ENCODE results near the gene POLR1A.

POLR1A gene

DNA sequence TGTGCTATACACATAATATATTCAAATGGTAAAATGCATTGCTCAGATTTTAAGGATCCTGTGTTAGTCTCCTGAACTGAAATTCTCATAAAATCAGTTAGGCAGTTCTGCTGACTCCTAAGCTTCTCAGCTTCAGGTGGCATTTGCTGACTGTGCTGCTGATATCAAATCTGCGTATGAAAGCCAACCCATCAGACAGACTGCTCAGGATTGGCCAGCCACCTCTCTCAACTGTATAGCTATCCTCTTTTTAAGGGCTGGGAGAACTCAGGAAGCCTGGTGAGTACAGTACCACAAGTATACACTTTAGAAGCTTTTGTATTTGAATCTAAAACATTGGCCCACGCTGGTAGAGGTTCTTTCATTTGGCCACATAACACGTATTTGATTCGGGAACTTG, 29.0 kb upstream of the POLR1A start:
- H3K36me3 ChIP-seq (replicated peaks; ENCODE audit: low read depth, low read length), result peaks cover 93% of the 10 kb centered on the region
- H3K79me2 ChIP-seq (ENCODE audit: low read length), result no peaks in the 10 kb centered on the region
- no peaks in the 10 kb centered on the region for H4K20me1 ChIP-seq (ENCODE audit: insufficient read depth, low read length)
- TF ChIP-seq EZH2phosphoT487 (IDR thresholded peaks at IDR 0.05; ENCODE audit: low read depth), result no peak
- TF ChIP-seq, protein P1, sequence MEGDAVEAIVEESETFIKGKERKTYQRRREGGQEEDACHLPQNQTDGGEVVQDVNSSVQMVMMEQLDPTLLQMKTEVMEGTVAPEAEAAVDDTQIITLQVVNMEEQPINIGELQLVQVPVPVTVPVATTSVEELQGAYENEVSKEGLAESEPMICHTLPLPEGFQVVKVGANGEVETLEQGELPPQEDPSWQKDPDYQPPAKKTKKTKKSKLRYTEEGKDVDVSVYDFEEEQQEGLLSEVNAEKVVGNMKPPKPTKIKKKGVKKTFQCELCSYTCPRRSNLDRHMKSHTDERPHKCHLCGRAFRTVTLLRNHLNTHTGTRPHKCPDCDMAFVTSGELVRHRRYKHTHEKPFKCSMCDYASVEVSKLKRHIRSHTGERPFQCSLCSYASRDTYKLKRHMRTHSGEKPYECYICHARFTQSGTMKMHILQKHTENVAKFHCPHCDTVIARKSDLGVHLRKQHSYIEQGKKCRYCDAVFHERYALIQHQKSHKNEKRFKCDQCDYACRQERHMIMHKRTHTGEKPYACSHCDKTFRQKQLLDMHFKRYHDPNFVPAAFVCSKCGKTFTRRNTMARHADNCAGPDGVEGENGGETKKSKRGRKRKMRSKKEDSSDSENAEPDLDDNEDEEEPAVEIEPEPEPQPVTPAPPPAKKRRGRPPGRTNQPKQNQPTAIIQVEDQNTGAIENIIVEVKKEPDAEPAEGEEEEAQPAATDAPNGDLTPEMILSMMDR (IDR thresholded peaks at IDR 0.05; ENCODE audit: low read depth, low read length), result no peak
- H3K27ac ChIP-seq (ENCODE audit: low read length), result no peak overlapping the region
- no peaks in the 10 kb centered on the region for H3K9me3 ChIP-seq (ENCODE audit: insufficient read depth, low read length)
- H3K9ac ChIP-seq (ENCODE audit: low read length), result no peak overlapping the region
- H3K27me3 ChIP-seq (ENCODE audit: low read depth, low read length), result no peaks in the 10 kb centered on the region
- H3K4me1 ChIP-seq (ENCODE audit: low read length), result peaks cover 6% of the 10 kb centered on the region
- H3K4me3 ChIP-seq (ENCODE audit: low read length), result no peak overlapping the region
- no peak overlapping the region for H3K4me2 ChIP-seq (ENCODE audit: low read length)
- no peak overlapping the region for H2AFZ ChIP-seq (ENCODE audit: low read depth, low read length)

DNA sequence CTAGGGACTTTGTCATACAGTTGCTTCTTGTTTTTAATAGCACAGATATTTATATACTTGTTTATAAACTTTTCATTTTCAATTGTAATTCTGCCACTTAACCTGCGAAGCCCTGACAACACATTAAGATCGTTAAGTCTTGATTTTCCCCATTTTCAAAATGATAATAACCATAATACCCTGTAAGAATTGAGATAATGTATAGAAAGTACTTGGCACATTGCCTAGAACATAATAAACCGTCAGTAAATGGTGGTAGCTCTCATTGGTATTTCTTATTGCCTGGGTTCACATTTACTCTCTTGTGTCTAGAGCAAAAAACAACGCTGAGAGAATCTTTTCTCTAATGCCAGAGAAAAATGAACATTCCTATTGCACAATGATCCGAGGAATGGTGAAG, 19.0 kb upstream of the POLR1A start:
- Histone ChIP-seq H3K4me1 (ENCODE audit: low read length) (peaks cover 9% of the 10 kb centered on the region), H4K20me1 (ENCODE audit: insufficient read depth, low read length) (peaks cover 3% of the 10 kb centered on the region; the same call in 1 of the 2 replicates), H3K9ac (ENCODE audit: low read length) (no peak overlapping the region), H2AFZ (ENCODE audit: low read depth, low read length) (no peak overlapping the region), H3K4me3 (ENCODE audit: low read length) (no peak overlapping the region), H3K27ac (ENCODE audit: low read length) (no peak overlapping the region), H3K27me3 (ENCODE audit: low read depth, low read length) (no peaks in the 10 kb centered on the region), H3K4me2 (ENCODE audit: low read length) (no peak overlapping the region), H3K79me2 (ENCODE audit: low read length) (0 out of 2 replicates have a peak, but pooled peaks cover 3% of the 10 kb centered on the region), H3K36me3 (replicated peaks; ENCODE audit: low read depth, low read length) (peaks cover 77% of the 10 kb centered on the region), H3K9me3 (ENCODE audit: insufficient read depth, low read length) (no peaks in the 10 kb centered on the region)
- TF ChIP-seq, protein P1 (IDR thresholded peaks at IDR 0.05; ENCODE audit: low read depth, low read length), result no peak
- no peak for TF ChIP-seq EZH2phosphoT487 (IDR thresholded peaks at IDR 0.05; ENCODE audit: low read depth)

DNA sequence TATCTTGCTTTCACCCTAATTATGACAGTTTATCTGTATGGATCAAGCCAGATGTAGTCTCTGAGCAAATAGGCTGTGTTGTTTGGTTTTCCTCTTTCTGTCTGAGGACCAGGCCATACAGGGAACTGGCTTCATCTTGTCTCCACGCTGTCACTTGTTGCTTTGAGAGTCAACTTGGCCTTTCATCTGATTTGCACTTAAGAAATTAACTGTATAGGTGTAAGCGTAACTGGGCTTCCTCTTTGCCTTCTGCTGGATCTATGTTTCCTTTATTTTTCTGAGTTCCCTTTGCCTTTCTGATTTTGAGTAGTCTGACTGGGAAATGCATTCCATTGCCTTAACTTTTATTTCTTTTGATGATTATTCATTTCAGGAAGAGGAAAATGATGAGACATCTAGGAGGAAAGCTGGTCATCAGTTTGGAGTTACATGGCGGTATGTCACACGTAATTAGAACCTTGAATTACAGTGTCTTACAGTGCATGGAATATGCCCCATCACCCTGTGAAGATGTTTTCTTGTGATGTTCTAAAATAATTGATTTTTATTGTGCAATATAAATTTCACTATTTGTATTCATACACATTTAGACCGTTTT, 17.7 kb upstream of the POLR1A start:
- H3K27me3 ChIP-seq (ENCODE audit: low read depth, low read length), result no peaks in the 10 kb centered on the region
- 0 out of 2 replicates have a peak, but pooled peaks cover under 1% of the 10 kb centered on the region for H3K79me2 ChIP-seq (ENCODE audit: low read length)
- no peaks in the 10 kb centered on the region for H3K4me1 ChIP-seq (ENCODE audit: low read length)
- no peak overlapping the region for H2AFZ ChIP-seq (ENCODE audit: low read depth, low read length)
- no peaks in the 10 kb centered on the region for H3K9me3 ChIP-seq (ENCODE audit: insufficient read depth, low read length)
- no peak overlapping the region for H3K27ac ChIP-seq (ENCODE audit: low read length)
- H3K4me2 ChIP-seq (ENCODE audit: low read length), result no peak overlapping the region
- H3K36me3 ChIP-seq (replicated peaks; ENCODE audit: low read depth, low read length), result peaks cover 78% of the 10 kb centered on the region
- no peak overlapping the region for H3K4me3 ChIP-seq (ENCODE audit: low read length)
- no peaks in the 10 kb centered on the region for H4K20me1 ChIP-seq (ENCODE audit: insufficient read depth, low read length)
- H3K9ac ChIP-seq (ENCODE audit: low read length), result no peak overlapping the region
- TF ChIP-seq, protein P1 (IDR thresholded peaks at IDR 0.05; ENCODE audit: low read depth, low read length), result no peak
- no peak for TF ChIP-seq EZH2phosphoT487 (IDR thresholded peaks at IDR 0.05; ENCODE audit: low read depth)

DNA sequence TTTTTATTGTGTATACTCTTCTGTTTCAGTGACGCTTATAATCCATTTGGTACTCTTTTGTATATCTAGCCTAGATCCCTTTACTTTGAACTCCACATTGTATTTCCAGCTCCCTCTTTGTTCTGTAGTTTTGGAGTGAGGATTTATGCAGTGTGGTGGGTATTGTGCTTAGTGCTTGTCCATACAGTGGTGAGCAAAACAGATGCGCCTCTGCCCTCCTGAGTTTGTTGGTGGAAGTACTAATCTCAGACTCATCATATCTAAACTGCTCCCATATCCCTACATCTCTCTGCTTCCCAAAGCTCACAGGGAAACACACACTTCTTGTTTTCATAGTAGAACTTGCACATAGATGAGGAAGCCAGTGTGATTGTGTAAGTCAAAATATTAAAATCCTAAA, 12.4 kb upstream of the POLR1A start:
- Histone ChIP-seq H3K9ac (ENCODE audit: low read length) (no peak overlapping the region), H2AFZ (ENCODE audit: low read depth, low read length) (no peak overlapping the region), H3K27ac (ENCODE audit: low read length) (no peak overlapping the region), H3K27me3 (ENCODE audit: low read depth, low read length) (no peaks in the 10 kb centered on the region), H3K4me3 (ENCODE audit: low read length) (no peak overlapping the region), H3K4me1 (ENCODE audit: low read length) (no peaks in the 10 kb centered on the region), H3K79me2 (ENCODE audit: low read length) (peaks cover 31% of the 10 kb centered on the region), H3K36me3 (replicated peaks; ENCODE audit: low read depth, low read length) (peaks cover 81% of the 10 kb centered on the region), H4K20me1 (ENCODE audit: insufficient read depth, low read length) (no peaks in the 10 kb centered on the region), H3K9me3 (ENCODE audit: insufficient read depth, low read length) (no peaks in the 10 kb centered on the region), H3K4me2 (ENCODE audit: low read length) (no peak overlapping the region)
- no peak for TF ChIP-seq EZH2phosphoT487 (IDR thresholded peaks at IDR 0.05; ENCODE audit: low read depth)
- TF ChIP-seq, protein P1 (IDR thresholded peaks at IDR 0.05; ENCODE audit: low read depth, low read length), result no peak
